Measurements from ENCODE around the gene SFRP4. TPM values are rescaled to one million over a fixed set of nuclear protein-coding genes. Genes with fewer than 3 reads are reported as not detected.

The SFRP4 gene
- total RNA-seq, 1 experiment from 2014 or later: not detected

DNA sequence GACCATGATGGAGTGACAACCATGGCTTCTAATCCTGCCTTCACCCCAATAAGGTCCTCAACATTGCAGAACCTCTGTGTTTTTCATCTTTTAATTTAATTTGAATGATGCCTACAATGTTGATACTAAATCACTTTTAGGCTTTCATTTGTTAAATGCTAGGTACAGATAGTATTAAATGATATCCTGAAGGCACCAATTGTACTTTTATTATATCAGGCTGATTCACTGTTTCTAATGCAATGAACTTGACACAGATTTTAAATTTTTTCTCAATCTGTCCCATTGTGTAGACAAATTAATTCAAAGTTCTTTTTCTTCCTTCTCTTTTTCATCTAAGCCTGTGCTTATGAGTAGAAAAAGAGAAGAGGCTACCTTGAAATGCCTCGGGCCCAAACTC, 9.0 kb upstream of the SFRP4 start:
- H3K9me3 ChIP-seq: no peaks in the 10 kb centered on the region
- Mint-ChIP-seq H3K27me3 (ENCODE audit: insufficient read depth, unreplicated experiment) (peaks cover 7% of the 10 kb centered on the region), H3K4me3 (ENCODE audit: unreplicated experiment) (no peak overlapping the region), H3K27ac (ENCODE audit: unreplicated experiment) (no peak overlapping the region), H3K36me3 (ENCODE audit: insufficient read depth, unreplicated experiment) (no peaks in the 10 kb centered on the region), H3K9me3 (ENCODE audit: unreplicated experiment) (no peaks in the 10 kb centered on the region), H3K4me1 (ENCODE audit: low read depth, unreplicated experiment) (no peaks in the 10 kb centered on the region)
- POLR2A ChIA-PET: no interaction called here
- DNase-seq: no peak
- H3K4me1 ChIP-seq: 0 out of 2 replicates have a peak, but pooled peaks cover 2% of the 10 kb centered on the region
- CTCF ChIA-PET: no interaction called here
- no peak overlapping the region for H3K4me3 ChIP-seq (ENCODE audit: low read depth, low read length)
- TF ChIP-seq, protein P1, sequence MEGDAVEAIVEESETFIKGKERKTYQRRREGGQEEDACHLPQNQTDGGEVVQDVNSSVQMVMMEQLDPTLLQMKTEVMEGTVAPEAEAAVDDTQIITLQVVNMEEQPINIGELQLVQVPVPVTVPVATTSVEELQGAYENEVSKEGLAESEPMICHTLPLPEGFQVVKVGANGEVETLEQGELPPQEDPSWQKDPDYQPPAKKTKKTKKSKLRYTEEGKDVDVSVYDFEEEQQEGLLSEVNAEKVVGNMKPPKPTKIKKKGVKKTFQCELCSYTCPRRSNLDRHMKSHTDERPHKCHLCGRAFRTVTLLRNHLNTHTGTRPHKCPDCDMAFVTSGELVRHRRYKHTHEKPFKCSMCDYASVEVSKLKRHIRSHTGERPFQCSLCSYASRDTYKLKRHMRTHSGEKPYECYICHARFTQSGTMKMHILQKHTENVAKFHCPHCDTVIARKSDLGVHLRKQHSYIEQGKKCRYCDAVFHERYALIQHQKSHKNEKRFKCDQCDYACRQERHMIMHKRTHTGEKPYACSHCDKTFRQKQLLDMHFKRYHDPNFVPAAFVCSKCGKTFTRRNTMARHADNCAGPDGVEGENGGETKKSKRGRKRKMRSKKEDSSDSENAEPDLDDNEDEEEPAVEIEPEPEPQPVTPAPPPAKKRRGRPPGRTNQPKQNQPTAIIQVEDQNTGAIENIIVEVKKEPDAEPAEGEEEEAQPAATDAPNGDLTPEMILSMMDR (IDR thresholded peaks at IDR 0.05; ENCODE audit: insufficient read depth in 1 of 2, low read depth in 1 of 2, low read length in 1 of 2, severe bottlenecking in 1 of 2, unreplicated experiment in 1 of 2): no peak
- no peaks in the 10 kb centered on the region for H3K36me3 ChIP-seq (ENCODE audit: control insufficient read depth, insufficient read depth, low read length)
- no peaks in the 10 kb centered on the region for H3K27me3 ChIP-seq (replicated peaks; ENCODE audit: control insufficient read depth, insufficient read depth, low read length)
- intact Hi-C loops (cut with micrococcal nuclease; ENCODE audit: unreplicated experiment): no loop called here
- BruUV-seq (replicated peaks): no TSS peak

DNA sequence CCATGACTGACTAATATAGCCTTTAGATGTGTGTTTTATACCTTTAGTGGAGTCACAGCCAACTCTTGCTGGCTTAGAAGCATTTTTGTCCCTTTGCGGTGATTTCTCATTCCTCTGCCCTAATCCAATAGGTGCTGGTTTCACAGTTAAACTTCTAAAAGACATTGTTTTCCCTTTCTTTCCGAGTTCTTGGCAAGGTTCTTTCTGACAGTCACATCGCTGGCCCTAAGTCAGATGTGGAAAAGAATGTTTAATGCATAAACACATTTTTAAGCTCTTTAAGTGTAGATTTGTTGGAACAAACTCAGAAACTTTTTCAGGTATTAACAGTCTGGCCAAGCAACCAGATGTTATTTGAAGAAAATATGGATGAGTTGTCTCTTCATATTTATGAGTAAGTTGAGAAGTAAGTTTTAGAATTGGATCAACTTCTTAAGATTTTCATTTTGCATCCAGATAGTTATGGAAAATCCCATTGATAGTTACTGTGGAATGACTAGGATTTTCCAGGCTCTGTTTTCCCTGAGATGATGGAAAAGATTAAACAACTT, 7.9 kb upstream of the SFRP4 start:
- H3K4me1 Mint-ChIP-seq (ENCODE audit: low read depth, unreplicated experiment): peaks cover 6% of the 10 kb centered on the region
- H3K4me3 ChIP-seq (ENCODE audit: low read depth, low read length): no peak overlapping the region
- TF ChIP-seq, protein P1 (IDR thresholded peaks at IDR 0.05; ENCODE audit: insufficient read depth in 1 of 2, low read depth in 1 of 2, low read length in 1 of 2, severe bottlenecking in 1 of 2, unreplicated experiment in 1 of 2): no peak
- no peak for DNase-seq
- H3K27ac Mint-ChIP-seq (ENCODE audit: unreplicated experiment): no peak overlapping the region
- no peaks in the 10 kb centered on the region for H3K9me3 ChIP-seq
- no peaks in the 10 kb centered on the region for H3K27me3 ChIP-seq (replicated peaks; ENCODE audit: control insufficient read depth, insufficient read depth, low read length)
- CTCF ChIA-PET: no interaction called here
- H3K4me3 Mint-ChIP-seq (ENCODE audit: unreplicated experiment): no peak overlapping the region
- peaks cover 18% of the 10 kb centered on the region for H3K27me3 Mint-ChIP-seq (ENCODE audit: insufficient read depth, unreplicated experiment)
- H3K9me3 Mint-ChIP-seq (ENCODE audit: unreplicated experiment): no peaks in the 10 kb centered on the region
- no peaks in the 10 kb centered on the region for H3K36me3 ChIP-seq (ENCODE audit: control insufficient read depth, insufficient read depth, low read length)
- intact Hi-C loops (cut with micrococcal nuclease; ENCODE audit: unreplicated experiment): no loop called here
- no peaks in the 10 kb centered on the region for H3K36me3 Mint-ChIP-seq (ENCODE audit: insufficient read depth, unreplicated experiment)
- BruUV-seq (replicated peaks): no TSS peak
- POLR2A ChIA-PET: no interaction called here
- 0 out of 2 replicates have a peak, but pooled peaks cover 4% of the 10 kb centered on the region for H3K4me1 ChIP-seq

DNA sequence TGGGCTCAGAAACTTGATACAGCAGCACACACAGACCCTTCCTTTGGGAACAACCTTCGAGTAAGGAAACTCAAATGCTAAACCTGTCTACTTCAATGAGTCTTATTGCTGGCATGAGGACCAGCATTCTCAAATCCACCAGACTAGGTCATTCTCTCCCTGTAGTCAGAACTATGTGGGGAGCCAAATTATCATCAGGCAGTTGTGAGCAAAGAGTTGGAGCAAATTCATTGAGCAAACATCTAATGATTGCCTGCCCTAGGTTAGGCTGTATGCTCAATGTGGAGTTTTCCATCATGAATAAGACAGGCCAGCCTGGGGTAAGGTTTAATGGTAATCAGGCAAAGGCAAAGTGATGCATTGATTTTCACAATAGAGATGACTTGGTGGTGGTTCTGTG, 7.4 kb upstream of the SFRP4 start:
- 0 out of 2 replicates have a peak, but pooled peaks cover 4% of the 10 kb centered on the region for H3K4me1 ChIP-seq
- CTCF ChIA-PET: no interaction called here

More for the DNA sequence above, 7.4 kb upstream of the SFRP4 start:
- Histone ChIP-seq H3K27me3 (replicated peaks; ENCODE audit: control insufficient read depth, insufficient read depth, low read length) (no peaks in the 10 kb centered on the region), H3K9me3 (no peaks in the 10 kb centered on the region), H3K4me3 (ENCODE audit: low read depth, low read length) (no peak overlapping the region), H3K36me3 (ENCODE audit: control insufficient read depth, insufficient read depth, low read length) (no peaks in the 10 kb centered on the region)
- no peak overlapping the region for H3K27ac Mint-ChIP-seq (ENCODE audit: unreplicated experiment)
- intact Hi-C loops (cut with micrococcal nuclease; ENCODE audit: unreplicated experiment): no loop called here
- H3K4me3 Mint-ChIP-seq (ENCODE audit: unreplicated experiment): no peak overlapping the region
- H3K9me3 Mint-ChIP-seq (ENCODE audit: unreplicated experiment): no peaks in the 10 kb centered on the region
- POLR2A ChIA-PET: no interaction called here
- H3K4me1 Mint-ChIP-seq (ENCODE audit: low read depth, unreplicated experiment): peaks cover 6% of the 10 kb centered on the region
- DNase-seq: no peak
- TF ChIP-seq, protein P1 (IDR thresholded peaks at IDR 0.05; ENCODE audit: insufficient read depth in 1 of 2, low read depth in 1 of 2, low read length in 1 of 2, severe bottlenecking in 1 of 2, unreplicated experiment in 1 of 2): no peak
- H3K36me3 Mint-ChIP-seq (ENCODE audit: insufficient read depth, unreplicated experiment): no peaks in the 10 kb centered on the region
- no TSS peak for BruUV-seq (replicated peaks)
- H3K27me3 Mint-ChIP-seq (ENCODE audit: insufficient read depth, unreplicated experiment): peaks cover 23% of the 10 kb centered on the region

Measured in Caco-2 (cell line).